OCI-LY7 (cell line): ENCODE data around the gene FAM229B. TPM values are rescaled to one million over a fixed set of nuclear protein-coding genes. Genes with fewer than 3 reads are reported as not detected.

Experiments used
- BruUV-seq: library from RNA; stranded (reverse); fragments of 400-500 nt; replicated peaks from 2 replicates; lab custom pipeline; 2021; lab: Mats Ljungman, UMichigan
- CTCF ChIA-PET: fragments of 300-600 bp; sonication (Branson Sonifier 250); formaldehyde crosslinking; loops from one replicate; lab custom pipeline; 2022; ENCODE audit warnings: antibody characterized with exemption; ENCODE audit not compliant: unreplicated experiment; lab: Charles Lee
- POLR2A ChIA-PET: fragments of 300-600 bp; sonication (Branson Sonifier 250); formaldehyde crosslinking; loops from one replicate; lab custom pipeline; 2022; ENCODE audit warnings: antibody characterized with exemption; lab: Charles Lee
- DNase-seq: peaks from one replicate; pipeline ENCODE4 v3.0.0-alpha.2; 2015; ENCODE audit warnings: low spot score
- H2AFZ ChIP-seq: fragments of 200-600 bp; sonication (generic), shearing (Covaris generic); 2 replicates; pipeline ENCODE4 v1.6.1; 2014; ENCODE audit warnings: mild to moderate bottlenecking, antibody characterized with exemption, low read length, moderate library complexity
- H3K27ac ChIP-seq: fragments of 200-600 bp; sonication (generic); 2 replicates; pipeline ENCODE4 v1.5.1; 2014; ENCODE audit warnings: mixed run types, low read depth, mild to moderate bottlenecking, moderate library complexity, low read length, inconsistent platforms; ENCODE audit not compliant: poor library complexity, severe bottlenecking
- H3K36me3 ChIP-seq: fragments of 200-600 bp; sonication (generic); 2 replicates; pipeline ENCODE4 v1.6.1; 2014; ENCODE audit warnings: mild to moderate bottlenecking, antibody characterized with exemption, low read length, moderate library complexity, mixed read lengths; ENCODE audit not compliant: insufficient read depth
- H3K4me1 ChIP-seq: fragments of 200-600 bp; sonication (generic); 2 replicates; pipeline ENCODE4 v1.5.1; 2014; ENCODE audit warnings: mild to moderate bottlenecking, low read length; ENCODE audit not compliant: insufficient read depth, poor library complexity, severe bottlenecking
- H3K4me2 ChIP-seq: fragments of 200-600 bp; sonication (generic); 2 replicates; pipeline ENCODE4 v1.6.1; 2014; ENCODE audit warnings: mild to moderate bottlenecking, low read length
- H3K4me3 ChIP-seq: fragments of 200-600 bp; sonication (generic); 2 replicates; pipeline ENCODE4 v1.5.1; 2014; ENCODE audit warnings: mild to moderate bottlenecking, low read depth, low read length; ENCODE audit not compliant: poor library complexity, severe bottlenecking
- H3K79me2 ChIP-seq: fragments of 200-600 bp; sonication (generic); 2 replicates; pipeline ENCODE4 v1.6.1; 2016; ENCODE audit warnings: low read depth, mild to moderate bottlenecking, low read length, moderate library complexity, mixed read lengths; ENCODE audit not compliant: insufficient read depth
- H3K9me2 ChIP-seq: fragments of 200-600 bp; sonication (generic); 2 replicates; pipeline ENCODE4 v1.6.1; 2016; ENCODE audit warnings: mild to moderate bottlenecking, low read length, mixed read lengths; ENCODE audit not compliant: insufficient read depth
- H3K9me3 ChIP-seq: fragments of 200-600 bp; sonication (generic); 2 replicates; pipeline ENCODE4 v1.6.1; 2014; ENCODE audit warnings: mild to moderate bottlenecking, mixed run types, low read length, mixed read lengths
- H4K20me1 ChIP-seq: fragments of 200-600 bp; sonication (generic); 2 replicates; pipeline ENCODE4 v1.6.1; 2014; ENCODE audit warnings: mild to moderate bottlenecking, antibody characterized with exemption, low read length, moderate library complexity, mixed read lengths; ENCODE audit not compliant: insufficient read depth
- EZH2phosphoT487 ChIP-seq: fragments of 200-600 bp; sonication (generic); IDR thresholded peaks from 2 replicates; pipeline ENCODE4 v1.6.1; 2018; ENCODE audit warnings: low read depth, borderline replicate concordance, mild to moderate bottlenecking, mixed run types, antibody characterized with exemption, low read length, moderate library complexity, mixed read lengths
- intact Hi-C: fragments of 100-400 bp; cut with micrococcal nuclease; formaldehyde crosslinking; loops from one replicate; pipeline ENCODE4 v1.10.0; 2022; ENCODE audit not compliant: unreplicated experiment
- total RNA-seq, 2 experiments: library from RNA; depleted of rRNA in 1 of 2; stranded (reverse); fragments of >200 nt in 1 of 2; shearing (Covaris generic) in 1 of 2; gene quantifications; 2 replicates each; pipeline ENCODE4 v1.2.3, GENCODE V29; 2014 to 2022
- TF ChIP-seq, protein P1 (sequence below): fragments of 200-600 bp; sonication (generic); conservative IDR thresholded peaks from 2 replicates; pipeline ENCODE4 v1.5.1; 2014; ENCODE audit warnings: mild to moderate bottlenecking, antibody characterized with exemption, low read length, moderate library complexity, mixed read lengths

Gene FAM229B
- total RNA-seq, 2 experiments from 2014 or later: 3.7 to 6.2 TPM

DNA sequence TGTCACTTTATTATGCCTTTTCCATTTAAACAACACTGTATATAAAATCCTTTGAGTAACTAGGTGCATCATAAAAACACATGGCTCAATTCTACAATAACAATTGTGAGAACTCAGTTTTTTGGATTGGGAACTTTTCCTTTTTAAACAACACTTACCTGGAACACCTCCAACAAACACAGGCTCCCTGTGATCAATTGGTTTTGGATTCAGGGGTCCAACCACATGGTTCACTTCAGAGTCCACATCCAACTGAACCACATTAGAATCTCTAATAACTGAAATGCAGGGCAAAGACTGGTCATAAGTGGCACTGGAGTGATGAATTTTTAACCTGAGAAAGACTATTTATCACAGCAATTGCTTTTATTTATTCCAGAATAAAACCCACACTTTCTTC, 26.5 kb downstream of the FAM229B start:
- BruUV-seq: no TSS peak
- no peaks in the 10 kb centered on the region for H4K20me1 ChIP-seq
- no peak overlapping the region for H3K4me3 ChIP-seq
- no peaks in the 10 kb centered on the region for H3K9me2 ChIP-seq
- intact Hi-C loops: no loop called here
- ChIA-PET CTCF (no interaction called here), POLR2A (no interaction called here)
- H3K4me1 ChIP-seq: no peaks in the 10 kb centered on the region
- H2AFZ ChIP-seq: no peak overlapping the region
- DNase-seq: no peak
- H3K9me3 ChIP-seq: no peaks in the 10 kb centered on the region
- no peaks in the 10 kb centered on the region for H3K79me2 ChIP-seq
- no peaks in the 10 kb centered on the region for H3K36me3 ChIP-seq
- H3K27ac ChIP-seq: no peak overlapping the region
- no peak overlapping the region for H3K4me2 ChIP-seq
- TF ChIP-seq EZH2phosphoT487: no peak
- TF ChIP-seq, protein P1, sequence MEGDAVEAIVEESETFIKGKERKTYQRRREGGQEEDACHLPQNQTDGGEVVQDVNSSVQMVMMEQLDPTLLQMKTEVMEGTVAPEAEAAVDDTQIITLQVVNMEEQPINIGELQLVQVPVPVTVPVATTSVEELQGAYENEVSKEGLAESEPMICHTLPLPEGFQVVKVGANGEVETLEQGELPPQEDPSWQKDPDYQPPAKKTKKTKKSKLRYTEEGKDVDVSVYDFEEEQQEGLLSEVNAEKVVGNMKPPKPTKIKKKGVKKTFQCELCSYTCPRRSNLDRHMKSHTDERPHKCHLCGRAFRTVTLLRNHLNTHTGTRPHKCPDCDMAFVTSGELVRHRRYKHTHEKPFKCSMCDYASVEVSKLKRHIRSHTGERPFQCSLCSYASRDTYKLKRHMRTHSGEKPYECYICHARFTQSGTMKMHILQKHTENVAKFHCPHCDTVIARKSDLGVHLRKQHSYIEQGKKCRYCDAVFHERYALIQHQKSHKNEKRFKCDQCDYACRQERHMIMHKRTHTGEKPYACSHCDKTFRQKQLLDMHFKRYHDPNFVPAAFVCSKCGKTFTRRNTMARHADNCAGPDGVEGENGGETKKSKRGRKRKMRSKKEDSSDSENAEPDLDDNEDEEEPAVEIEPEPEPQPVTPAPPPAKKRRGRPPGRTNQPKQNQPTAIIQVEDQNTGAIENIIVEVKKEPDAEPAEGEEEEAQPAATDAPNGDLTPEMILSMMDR: no peak

DNA sequence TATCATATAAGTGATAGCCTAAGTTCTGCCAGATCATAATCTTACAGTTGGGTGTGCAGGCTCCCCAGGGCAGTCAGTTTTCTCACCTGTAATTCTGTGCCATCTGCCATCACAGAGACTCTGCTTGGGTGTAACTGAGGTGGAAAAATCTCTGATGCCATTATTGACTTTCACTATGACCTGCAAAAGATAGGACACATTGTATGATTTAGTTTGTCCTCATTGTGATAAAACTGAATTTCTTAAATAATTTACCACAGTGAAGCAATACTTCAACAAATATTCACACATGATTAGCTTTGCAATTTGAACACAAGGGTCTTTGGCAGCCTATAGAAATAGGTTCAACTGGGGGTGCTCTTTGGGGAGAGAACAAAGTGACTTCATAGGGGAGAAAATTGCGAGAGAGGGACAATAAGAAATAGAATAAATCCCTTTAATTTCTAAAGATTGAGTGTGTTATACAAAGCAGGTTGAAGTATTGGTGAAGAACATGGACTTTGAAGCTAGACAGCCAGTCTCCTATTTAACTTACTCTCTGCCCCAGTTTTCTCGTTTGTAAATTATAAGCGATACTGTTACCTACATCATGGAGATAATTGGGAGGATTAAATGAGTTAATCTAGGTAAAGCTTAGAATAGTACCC, 27.3 kb downstream of the FAM229B start:
- no peaks in the 10 kb centered on the region for H4K20me1 ChIP-seq
- no peaks in the 10 kb centered on the region for H3K9me3 ChIP-seq
- no peak overlapping the region for H3K27ac ChIP-seq
- no peaks in the 10 kb centered on the region for H3K79me2 ChIP-seq
- no peak overlapping the region for H3K4me3 ChIP-seq
- intact Hi-C loops: no loop called here
- POLR2A ChIA-PET: interaction anchor here (0.7 kb wide), 1 partner anchor 1771 kb away, joined by 3 read pairs; no protein-coding TSS in a partner anchor
- BruUV-seq: no TSS peak
- H2AFZ ChIP-seq: no peak overlapping the region
- H3K9me2 ChIP-seq: no peaks in the 10 kb centered on the region
- CTCF ChIA-PET: no interaction called here
- no peak overlapping the region for H3K4me2 ChIP-seq
- TF ChIP-seq, protein P1: no peak
- no peak for DNase-seq
- no peaks in the 10 kb centered on the region for H3K36me3 ChIP-seq
- no peaks in the 10 kb centered on the region for H3K4me1 ChIP-seq

DNA sequence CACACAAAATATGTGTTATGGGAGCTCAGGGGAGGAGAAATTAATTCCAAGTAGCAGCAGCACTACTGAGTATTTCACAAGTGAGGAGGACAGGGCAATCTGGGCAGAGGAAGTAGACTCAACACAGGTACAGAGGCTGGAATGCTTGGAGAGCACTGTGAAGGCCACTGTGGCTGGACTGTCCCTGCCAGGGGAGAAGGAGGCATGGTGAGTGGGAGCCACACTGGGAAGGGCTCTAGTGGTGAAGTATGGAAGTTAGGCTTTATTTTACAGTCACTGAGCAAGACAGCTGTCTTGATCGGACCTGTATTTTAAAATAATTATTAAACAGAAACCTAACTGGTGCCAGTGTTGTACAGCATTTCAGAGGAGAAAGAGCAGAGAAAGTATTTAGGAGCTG, 28.8 kb downstream of the FAM229B start:
- no peaks in the 10 kb centered on the region for H3K9me2 ChIP-seq
- POLR2A ChIA-PET: interaction anchor here (0.6 kb wide), 1 partner anchor 242 kb away, joined by 3 read pairs; no protein-coding TSS in a partner anchor
- TF ChIP-seq EZH2phosphoT487: no peak
- TF ChIP-seq, protein P1: no peak
- H3K4me1 ChIP-seq: no peaks in the 10 kb centered on the region
- no peak overlapping the region for H3K4me2 ChIP-seq
- H2AFZ ChIP-seq: no peak overlapping the region
- CTCF ChIA-PET: no interaction called here
- H3K27ac ChIP-seq: no peak overlapping the region
- H4K20me1 ChIP-seq: no peaks in the 10 kb centered on the region
- no peaks in the 10 kb centered on the region for H3K36me3 ChIP-seq
- no peaks in the 10 kb centered on the region for H3K9me3 ChIP-seq
- BruUV-seq: no TSS peak
- intact Hi-C loops: no loop called here
- DNase-seq: no peak
- H3K79me2 ChIP-seq: no peaks in the 10 kb centered on the region
- H3K4me3 ChIP-seq: no peak overlapping the region
